HepG2 (cell line): ENCODE data around the gene MIDN. TPM values are rescaled to one million over a fixed set of nuclear protein-coding genes. Genes with fewer than 3 reads are reported as not detected.

ENCODE experiments used
- ARHGAP35 ChIP-seq: sonication (generic); formaldehyde crosslinking; IDR thresholded peaks from 2 replicates; pipeline ENCODE4 v1.9.0; 2022; ENCODE audit warnings: mild to moderate bottlenecking, inconsistent platforms, moderate library complexity, missing genetic modification reagents, borderline replicate concordance
- ATAD3A ChIP-seq: sonication (generic); formaldehyde crosslinking; IDR thresholded peaks from 2 replicates; pipeline ENCODE4 v1.4.0; 2020; ENCODE audit warnings: missing genetic modification reagents
- ATF1 ChIP-seq: IDR thresholded peaks from 2 replicates; pipeline ENCODE4 v1.6.1; 2016; ENCODE audit warnings: mild to moderate bottlenecking, control low read depth
- DNMT1 ChIP-seq: sonication (generic); formaldehyde crosslinking; IDR thresholded peaks from 2 replicates; pipeline ENCODE4 v1.5.1; 2020; ENCODE audit warnings: mild to moderate bottlenecking, missing genetic modification reagents
- E2F1 ChIP-seq: sonication (generic); formaldehyde crosslinking; IDR thresholded peaks from 2 replicates; pipeline ENCODE4 v1.5.0; 2020; ENCODE audit warnings: missing genetic modification reagents
- GLMP ChIP-seq: sonication (generic); formaldehyde crosslinking; IDR thresholded peaks from 2 replicates; pipeline ENCODE4 v1.9.0; 2021; ENCODE audit warnings: missing genetic modification reagents, mild to moderate bottlenecking, borderline replicate concordance
- HNRNPLL ChIP-seq: fragments of 200-400 bp; formaldehyde crosslinking; IDR thresholded peaks from 2 replicates; pipeline ENCODE4 v1.6.1; 2017; ENCODE audit warnings: mild to moderate bottlenecking, low read depth, low read length; ENCODE audit not compliant: poor library complexity, severe bottlenecking
- KMT2A ChIP-seq: sonication (generic); formaldehyde crosslinking; IDR thresholded peaks from 2 replicates; pipeline ENCODE4 v1.4.0; 2020; ENCODE audit warnings: missing genetic modification reagents
- LCORL ChIP-seq, 2 experiments: fragments of 450-650 bp in 1 of 2; sonication (generic) in 1 of 2; formaldehyde crosslinking in 1 of 2; IDR thresholded peaks; 2 replicates each; pipeline versions ENCODE4 v1.5.0 to v1.6.1; 2017 to 2020; ENCODE audit warnings: antibody characterized with exemption in 1 of 2, missing genetic modification reagents in 1 of 2
- NFYC ChIP-seq: IDR thresholded peaks from 2 replicates; pipeline ENCODE4 v1.6.1; 2016; ENCODE audit warnings: missing genetic modification reagents, missing compliant biosample characterization
- RBM22 ChIP-seq: fragments of 200-400 bp; formaldehyde crosslinking; optimal IDR thresholded peaks from 2 replicates; pipeline ENCODE3; 2017; ENCODE audit warnings: mild to moderate bottlenecking, low read length, moderate library complexity
- SP5 ChIP-seq: IDR thresholded peaks from 2 replicates; pipeline ENCODE4 v1.6.1; 2016; ENCODE audit warnings: low read depth, borderline replicate concordance
- SPEN ChIP-seq: sonication (generic); formaldehyde crosslinking; IDR thresholded peaks from 2 replicates; pipeline ENCODE4 v1.5.1; 2020; ENCODE audit warnings: low read depth, mild to moderate bottlenecking, missing genetic modification reagents
- TBL1XR1 ChIP-seq: fragments of 150-350 bp; IDR thresholded peaks from 2 replicates; pipeline ENCODE4 v1.6.1; 2014; ENCODE audit warnings: borderline replicate concordance, low read length; ENCODE audit not compliant: partially characterized antibody
- TFAP4 ChIP-seq: sonication (generic); IDR thresholded peaks from 2 replicates; pipeline ENCODE4 v1.6.1; 2016; ENCODE audit warnings: low read depth, borderline replicate concordance
- UBTF ChIP-seq: sonication (generic); formaldehyde crosslinking; IDR thresholded peaks from 2 replicates; pipeline ENCODE4 v1.4.0; 2020; ENCODE audit warnings: mild to moderate bottlenecking, missing genetic modification reagents
- ZNF274 ChIP-seq: sonication (generic); formaldehyde crosslinking; IDR thresholded peaks from 2 replicates; pipeline ENCODE4 v1.5.1; 2020; ENCODE audit warnings: mild to moderate bottlenecking, missing genetic modification reagents
- ZNF670 ChIP-seq: sonication (generic); formaldehyde crosslinking; IDR thresholded peaks from 2 replicates; pipeline ENCODE4 v1.8.0; 2022; ENCODE audit warnings: mild to moderate bottlenecking, missing genetic modification reagents, borderline replicate concordance
- ZSCAN9 ChIP-seq: IDR thresholded peaks from 2 replicates; pipeline ENCODE4 v1.6.1; 2016; ENCODE audit warnings: borderline replicate concordance
- polyA plus RNA-seq, 8 experiments: library from polyadenylated mRNA; depleted of rRNA in 3 of 8; stranded (reverse) in 7 of 8; unstranded in 1 of 8; fragments of >200 nt; fragmentation: Illumina TruSeq in 4 of 8; extraction: Trizol in 4 of 8; gene quantifications; 2 replicates each; pipeline versions ENCODE4 v1.2.1 to v1.2.3, GENCODE V29; 2011 to 2016; ENCODE audit warnings: low read depth in 4 of 8, missing spikeins in 1 of 8, mixed read lengths in 1 of 8; ENCODE audit not compliant: insufficient read depth in 1 of 8
- total RNA-seq, 5 experiments: library from RNA; depleted of rRNA; stranded (reverse); fragments of >200 nt; fragmentation: Illumina TruSeq; extraction: Trizol; gene quantifications; 2 replicates each; pipeline ENCODE4 v1.2.3, GENCODE V29; 2016; ENCODE audit warnings: low read depth in 1 of 5
- TF ChIP-seq, protein P1 (sequence below): IDR thresholded peaks from 2 replicates; pipeline ENCODE4 v1.6.1; 2016; ENCODE audit warnings: control low read depth
- TF ChIP-seq, protein P2 (sequence below): sonication (generic); formaldehyde crosslinking; IDR thresholded peaks from 2 replicates; pipeline ENCODE4 v1.4.0; 2020; ENCODE audit warnings: mild to moderate bottlenecking, missing genetic modification reagents
- TF ChIP-seq, protein P3 (sequence below): sonication (generic); formaldehyde crosslinking; IDR thresholded peaks from 2 replicates; pipeline ENCODE4 v1.4.0; 2020; ENCODE audit warnings: missing genetic modification reagents

The MIDN gene
- total and polyA plus RNA-seq, 2 of the 13 experiments (the other 11 are each of a cell fraction or from before 2014, with no cell fraction given), result 8.4 to 18.0 TPM

DNA sequence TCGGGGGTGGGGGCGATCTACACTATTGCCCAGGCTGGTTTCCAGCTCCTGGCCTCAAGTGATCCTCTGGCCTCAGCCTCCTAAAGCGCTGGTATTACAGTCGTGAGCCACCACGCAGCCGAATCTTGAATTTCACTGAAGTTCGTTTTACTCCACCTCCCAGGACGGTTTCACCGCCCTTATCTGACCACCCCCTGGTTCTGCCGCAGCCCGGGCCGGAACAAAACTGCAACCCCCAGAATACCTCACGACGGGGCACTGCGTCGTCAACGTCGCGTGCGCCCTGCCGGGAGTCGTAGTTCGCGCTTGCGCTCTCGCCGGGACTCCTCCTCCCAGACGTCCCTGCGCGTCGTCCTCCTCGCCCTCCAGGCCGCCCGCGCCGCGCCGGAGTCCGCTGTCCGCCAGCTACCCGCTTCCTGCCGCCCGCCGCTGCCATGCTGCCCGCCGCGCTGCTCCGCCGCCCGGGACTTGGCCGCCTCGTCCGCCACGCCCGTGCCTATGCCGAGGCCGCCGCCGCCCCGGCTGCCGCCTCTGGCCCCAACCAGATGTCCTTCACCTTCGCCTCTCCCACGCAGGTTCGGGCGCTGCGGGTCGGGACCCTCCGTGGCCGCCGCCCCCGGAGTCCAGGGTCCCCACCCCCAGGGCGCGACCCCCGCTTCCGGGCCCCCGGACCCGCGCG is 6.8 kb upstream of the MIDN start, which contains the start of gene ATP5F1D (continued):
- peak; percentile 49; the same call in 1 of the 2 replicates for TF ChIP-seq UBTF (CRISPR knock-in tag)
- no peak for TF ChIP-seq ZNF274 (CRISPR knock-in tag)
- TF ChIP-seq ARHGAP35 (CRISPR knock-in tag), result no peak
- 0 out of 2 replicates have a peak, but pooled peaks have one; percentile 25 for TF ChIP-seq ZNF670 (CRISPR knock-in tag)
- TF ChIP-seq SPEN, result peak; percentile 92
- no peak for TF ChIP-seq TFAP4
- no peak for TF ChIP-seq TBL1XR1
- TF ChIP-seq NFYC (CRISPR knock-in tag), result no peak
- TF ChIP-seq RBM22, result no peak
- no peak; the same call in 1 of the 2 replicates for TF ChIP-seq DNMT1
- TF ChIP-seq KMT2A (CRISPR knock-in tag), result no peak; the same call in 1 of the 2 replicates
- TF ChIP-seq, protein P1, sequence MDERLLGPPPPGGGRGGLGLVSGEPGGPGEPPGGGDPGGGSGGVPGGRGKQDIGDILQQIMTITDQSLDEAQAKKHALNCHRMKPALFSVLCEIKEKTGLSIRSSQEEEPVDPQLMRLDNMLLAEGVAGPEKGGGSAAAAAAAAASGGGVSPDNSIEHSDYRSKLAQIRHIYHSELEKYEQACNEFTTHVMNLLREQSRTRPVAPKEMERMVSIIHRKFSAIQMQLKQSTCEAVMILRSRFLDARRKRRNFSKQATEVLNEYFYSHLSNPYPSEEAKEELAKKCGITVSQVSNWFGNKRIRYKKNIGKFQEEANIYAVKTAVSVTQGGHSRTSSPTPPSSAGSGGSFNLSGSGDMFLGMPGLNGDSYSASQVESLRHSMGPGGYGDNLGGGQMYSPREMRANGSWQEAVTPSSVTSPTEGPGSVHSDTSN (CRISPR knock-in tag), result no peak
- TF ChIP-seq HNRNPLL, result peak; percentile 90
- no peak for TF ChIP-seq ZSCAN9 (CRISPR knock-in tag)
- TF ChIP-seq SP5, result 0 out of 2 replicates have a peak, but pooled peaks have one; percentile 17
- TF ChIP-seq ATAD3A (CRISPR knock-in tag), result no peak
- TF ChIP-seq LCORL (IDR thresholded peaks at IDR 0.05), result no peak
- 0 out of 2 replicates have a peak, but pooled peaks have one; percentile 44 for TF ChIP-seq LCORL (CRISPR knock-in tag; IDR thresholded peaks at IDR 0.05)
- TF ChIP-seq, protein P2, sequence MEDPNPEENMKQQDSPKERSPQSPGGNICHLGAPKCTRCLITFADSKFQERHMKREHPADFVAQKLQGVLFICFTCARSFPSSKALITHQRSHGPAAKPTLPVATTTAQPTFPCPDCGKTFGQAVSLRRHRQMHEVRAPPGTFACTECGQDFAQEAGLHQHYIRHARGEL (CRISPR knock-in tag), result no peak
- TF ChIP-seq, protein P3, sequence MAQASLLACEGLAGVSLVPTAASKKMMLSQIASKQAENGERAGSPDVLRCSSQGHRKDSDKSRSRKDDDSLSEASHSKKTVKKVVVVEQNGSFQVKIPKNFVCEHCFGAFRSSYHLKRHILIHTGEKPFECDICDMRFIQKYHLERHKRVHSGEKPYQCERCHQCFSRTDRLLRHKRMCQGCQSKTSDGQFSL (CRISPR knock-in tag), result 0 out of 2 replicates have a peak, but pooled peaks have one; percentile 21
- no peak for TF ChIP-seq GLMP (CRISPR knock-in tag)
- 0 out of 2 replicates have a peak, but pooled peaks have one; percentile 18 for TF ChIP-seq E2F1 (CRISPR knock-in tag)
- TF ChIP-seq ATF1 (CRISPR knock-in tag), result peak; percentile 89
